Endometrial microvascular endothelial cells (primary cell): ENCODE results near the gene MAGI1. TPM values are rescaled to one million over a fixed set of nuclear protein-coding genes. Genes with fewer than 3 reads are reported as not detected.

Source experiments
- in situ Hi-C: cut with HindIII; loops from 2 replicates; pipeline ENCODE4 v1.10.0; 2017; ENCODE audit warnings: low sequenced_read_pairs, low pct_unique_long_range_greater_than_20kb; ENCODE audit errors: inconsistent ontology term
- total RNA-seq: library from RNA; depleted of rRNA; stranded (reverse); fragments of >200 nt; gene quantifications from one replicate; pipeline ENCODE4 v1.2.3, GENCODE V29; 2015; ENCODE audit errors: inconsistent ontology term

The MAGI1 gene
- total RNA-seq, 1 donor from 2014 or later, result 9.1 TPM

- in situ Hi-C loops, result no loop called here
These were observed 599.0 kb downstream of the MAGI1 start for GRCh38 chr3:65439641-65440284.

- in situ Hi-C loops, result no loop called here
These were observed 600.1 kb downstream of the MAGI1 start for GRCh38 chr3:65438612-65439011.

- in situ Hi-C loops, result no loop called here
These were observed 600.6 kb downstream of the MAGI1 start for GRCh38 chr3:65438096-65438495.

- in situ Hi-C loops, result no loop called here
These were observed 602.1 kb downstream of the MAGI1 start for GRCh38 chr3:65436580-65436979.

DNA sequence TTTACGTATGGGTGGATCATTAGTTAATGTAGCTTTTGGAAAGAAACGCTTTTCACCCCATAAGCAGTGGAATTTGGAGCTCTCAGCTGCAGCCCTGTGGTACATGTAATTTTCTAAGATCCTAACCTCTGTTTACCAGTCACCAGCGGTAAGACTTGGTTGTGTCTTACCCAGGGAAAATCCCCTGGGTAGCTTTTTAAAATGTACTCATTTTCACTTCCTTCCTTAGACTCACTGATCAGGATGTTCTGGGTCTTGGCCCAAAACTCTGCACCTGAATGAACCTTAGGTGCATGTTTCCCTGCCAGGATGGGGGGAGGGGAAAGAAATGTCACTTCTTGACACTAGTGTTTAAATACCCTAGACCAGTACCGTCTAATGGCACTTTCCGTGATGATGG lies 605.2 kb downstream of the MAGI1 start:
- in situ Hi-C loops, result no loop called here

GRCh38 chr3:65432388-65433003 lies 606.2 kb downstream of the MAGI1 start:
- in situ Hi-C loops, result no loop called here

GRCh38 chr3:65425880-65426279 lies 612.8 kb downstream of the MAGI1 start:
- in situ Hi-C loops, result no loop called here

- in situ Hi-C loops, result no loop called here
These were observed 616.6 kb downstream of the MAGI1 start for GRCh38 chr3:65422154-65422553.

DNA sequence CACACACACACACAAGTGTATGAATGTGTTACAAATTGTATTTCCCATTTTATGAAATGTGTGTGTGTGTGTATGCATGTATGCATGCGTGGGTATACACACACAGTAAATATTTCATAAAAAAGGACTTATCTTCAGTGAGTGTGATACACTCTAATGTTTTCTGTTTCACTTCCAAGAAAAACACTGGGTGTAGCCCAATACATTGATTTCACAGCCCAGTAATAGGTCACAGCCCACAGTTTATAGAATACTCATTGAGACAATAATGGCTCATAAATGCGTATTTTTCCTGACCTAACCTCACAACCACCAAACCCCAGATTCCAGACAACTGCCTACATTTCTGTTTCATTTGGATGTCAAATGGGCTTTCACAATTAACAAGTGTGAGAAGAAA lies 619.5 kb downstream of the MAGI1 start:
- in situ Hi-C loops, result no loop called here

DNA sequence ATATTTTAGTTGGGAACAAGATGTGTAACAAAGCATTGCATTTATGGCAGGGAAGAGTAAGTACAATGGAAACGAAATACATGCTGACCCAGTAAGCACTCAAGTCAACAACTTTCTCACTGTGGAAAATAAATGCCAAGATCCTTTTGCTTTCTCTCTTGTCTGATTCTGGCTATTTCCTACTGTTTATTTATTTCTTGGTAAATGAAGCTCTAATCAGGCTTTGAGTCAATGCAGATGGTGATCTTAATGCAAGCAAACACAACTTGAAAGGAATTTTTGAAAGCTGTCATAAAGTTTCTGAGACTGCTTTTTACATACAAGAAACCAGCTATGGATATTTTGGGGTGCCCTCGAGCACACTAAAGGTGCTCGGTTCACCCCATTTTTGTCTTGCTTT lies 624.8 kb downstream of the MAGI1 start:
- in situ Hi-C loops, result no loop called here

DNA sequence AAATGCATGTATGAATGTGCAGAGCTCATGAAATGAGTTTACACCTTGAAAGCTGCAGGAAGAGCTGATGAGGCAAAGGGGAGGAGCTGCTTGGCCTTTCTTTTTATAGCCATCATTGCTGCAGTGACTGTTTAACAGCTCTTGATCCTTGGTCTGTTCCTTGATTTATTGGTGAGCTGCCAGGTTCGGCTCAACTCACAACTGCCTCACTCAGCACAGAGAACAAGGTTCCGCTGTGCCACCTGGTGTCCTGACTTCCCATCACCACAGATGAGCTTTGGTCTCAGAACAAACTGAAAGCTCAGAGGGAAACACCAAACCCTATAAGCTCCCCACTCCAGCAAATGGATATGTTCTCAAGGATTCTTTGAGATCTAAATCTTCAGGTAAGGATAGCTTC lies 626.1 kb downstream of the MAGI1 start:
- in situ Hi-C loops, result no loop called here

DNA sequence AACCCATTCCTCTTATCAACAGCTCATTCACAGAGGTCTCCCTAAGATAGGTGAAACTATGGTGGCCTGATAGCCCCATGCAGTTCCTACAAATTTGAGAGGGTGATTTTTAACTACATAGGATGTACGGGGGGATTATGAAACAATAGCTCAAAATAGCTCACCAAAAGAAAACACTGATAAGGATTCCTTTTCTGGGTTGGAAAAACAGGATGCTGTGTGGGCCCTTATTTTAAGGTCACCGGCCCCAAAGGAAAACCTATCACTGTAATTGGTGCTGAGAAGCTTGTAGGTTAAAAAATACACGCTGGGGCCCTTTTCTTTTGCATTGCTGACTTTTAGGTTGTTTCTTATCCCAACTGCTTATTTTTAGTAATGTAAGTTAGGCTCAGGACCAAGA lies 627.4 kb downstream of the MAGI1 start:
- in situ Hi-C loops, result no loop called here

DNA sequence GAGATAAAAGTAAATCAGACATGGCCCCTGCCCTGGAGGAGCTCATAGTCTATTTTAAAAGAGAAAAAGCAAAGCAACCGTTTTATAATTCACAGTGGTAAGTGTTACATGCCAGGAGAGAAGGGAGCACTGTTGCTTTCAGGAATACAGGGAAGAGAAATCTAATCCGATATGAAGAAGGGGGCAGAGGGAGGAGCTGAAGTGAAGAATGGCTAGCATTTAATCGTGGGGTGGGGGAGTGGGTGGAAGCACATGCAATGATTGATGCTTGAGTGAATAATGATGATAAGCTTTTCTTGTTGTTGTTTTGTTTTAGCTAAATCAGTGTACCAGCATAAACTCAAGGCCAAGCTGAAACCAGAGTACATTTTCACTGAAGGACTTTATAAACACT lies 629.5 kb downstream of the MAGI1 start:
- in situ Hi-C loops, result no loop called here

GRCh38 chr3:65408531-65409175 lies 630.1 kb downstream of the MAGI1 start:
- in situ Hi-C loops, result no loop called here

GRCh38 chr3:65406470-65406869 lies 632.2 kb downstream of the MAGI1 start:
- in situ Hi-C loops, result no loop called here

GRCh38 chr3:65402597-65402996 lies 636.1 kb downstream of the MAGI1 start:
- in situ Hi-C loops, result no loop called here

DNA sequence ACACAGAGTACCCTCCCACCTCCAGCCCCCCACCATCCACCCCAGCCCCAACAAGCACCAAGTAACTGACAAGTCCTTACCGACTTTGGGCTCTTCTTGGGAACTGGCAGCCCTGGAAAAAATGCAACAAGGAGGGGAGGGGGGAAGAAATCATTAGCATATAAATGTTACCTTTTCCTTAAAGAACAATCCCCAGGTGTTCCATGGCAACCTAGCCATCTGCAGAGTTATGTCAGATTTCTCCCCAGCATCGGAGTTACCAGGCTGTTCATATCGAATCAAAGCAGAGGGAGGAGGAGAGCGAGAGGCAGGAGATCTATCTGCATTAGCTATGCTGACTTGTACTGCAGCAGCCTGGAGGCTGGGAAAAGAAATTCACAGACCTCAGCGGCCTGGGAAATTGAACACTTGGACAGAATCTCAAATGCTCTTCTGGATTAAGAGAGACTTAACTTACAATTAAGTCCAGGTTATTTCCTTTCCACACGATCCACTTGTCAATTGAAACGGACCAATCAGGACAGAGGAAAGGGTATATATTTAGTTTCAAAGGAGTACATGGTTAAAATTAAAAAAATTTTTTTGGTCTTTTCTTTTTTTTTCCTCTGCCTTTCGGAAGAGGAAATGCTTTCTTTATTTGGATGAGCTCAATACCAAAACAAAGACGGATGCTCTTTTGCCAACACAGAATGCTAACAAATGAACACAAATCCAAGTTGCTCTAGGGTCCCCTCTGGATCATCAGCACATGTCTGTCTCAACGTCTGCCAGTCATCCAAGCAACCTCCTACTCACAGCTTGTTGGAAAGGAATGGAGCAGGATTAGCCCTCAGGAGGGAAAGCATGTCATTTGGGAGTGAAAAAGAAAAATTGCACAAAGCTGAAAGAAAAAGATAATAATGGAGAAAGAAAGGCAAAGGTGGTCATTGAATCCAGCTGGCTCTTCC lies 637.1 kb downstream of the MAGI1 start:
- in situ Hi-C loops, result no loop called here

DNA sequence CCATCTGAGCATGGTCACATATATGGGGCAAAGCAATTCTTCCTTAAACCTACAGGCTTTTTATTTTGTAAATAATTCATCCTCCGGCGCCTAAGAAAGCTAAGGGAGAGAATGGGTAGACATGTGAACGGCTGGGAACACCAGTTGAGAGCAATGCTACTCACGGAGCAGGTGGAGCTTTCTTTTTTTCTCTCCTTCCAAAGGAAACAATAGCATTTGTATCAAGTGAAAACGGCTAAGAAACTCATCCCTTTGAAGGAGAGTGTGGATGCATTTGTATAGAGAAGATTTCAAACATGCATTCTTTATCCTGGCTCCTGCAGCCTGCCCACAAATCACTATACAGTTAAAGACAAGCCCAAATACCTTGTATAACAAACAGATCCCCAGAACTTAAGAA lies 637.8 kb downstream of the MAGI1 start:
- in situ Hi-C loops, result no loop called here

- in situ Hi-C loops, result no loop called here
These were observed 639.8 kb downstream of the MAGI1 start for GRCh38 chr3:65398953-65399352.
